OCI-LY3 (cell line): ENCODE data around the gene SSX2IP.

Experiments
- H2AFZ ChIP-seq: fragments of 200-600, 300-600 bp; shearing (Covaris generic); 2 replicates; pipeline ENCODE4 v1.6.0; 2014; ENCODE audit warnings: antibody characterized with exemption, low read depth, low read length
- H3K27ac ChIP-seq: fragments of 200-600, 300-600 bp; sonication (generic); 2 replicates; pipeline ENCODE4 v1.5.1; 2014; ENCODE audit warnings: mild to moderate bottlenecking, low read length, moderate library complexity, mixed read lengths
- H3K27me3 ChIP-seq: fragments of 200-600, 300-600 bp; sonication (generic); 2 replicates; pipeline ENCODE4 v1.6.1; 2014; ENCODE audit warnings: low read depth, low read length, mixed read lengths
- H3K36me3 ChIP-seq: fragments of 200-600, 300-600 bp; sonication (generic); replicated peaks from 2 replicates; pipeline ENCODE3; 2014; ENCODE audit warnings: low read depth, low read length, mixed read lengths
- H3K4me1 ChIP-seq: fragments of 300-600, 200-600 bp; sonication (generic); 2 replicates; pipeline ENCODE4 v1.6.1; 2014; ENCODE audit warnings: low read length, mixed read lengths
- H3K4me2 ChIP-seq: fragments of 200-600, 300-600 bp; sonication (generic); 2 replicates; pipeline ENCODE4 v1.6.1; 2014; ENCODE audit warnings: low read length, mixed read lengths
- H3K4me3 ChIP-seq: fragments of 300-600, 200-600 bp; sonication (generic); 2 replicates; pipeline ENCODE4 v1.5.1; 2014; ENCODE audit warnings: antibody characterized with exemption, mild to moderate bottlenecking, low read length, moderate library complexity
- H3K79me2 ChIP-seq: fragments of 300-600, 200-600 bp; shearing (Covaris generic); 2 replicates; pipeline ENCODE4 v1.6.1; 2014; ENCODE audit warnings: mild to moderate bottlenecking, low read length, mixed read lengths
- H3K9ac ChIP-seq: fragments of 300-600, 200-600 bp; shearing (Covaris generic); 2 replicates; pipeline ENCODE4 v1.6.0; 2014; ENCODE audit warnings: mild to moderate bottlenecking, low read length, moderate library complexity
- H3K9me3 ChIP-seq: fragments of 200-600, 300-600 bp; shearing (Covaris generic); 2 replicates; pipeline ENCODE4 v1.6.1; 2014; ENCODE audit warnings: low read length, mixed read lengths; ENCODE audit not compliant: insufficient read depth
- H4K20me1 ChIP-seq: fragments of 200-600, 300-600 bp; sonication (generic); 2 replicates; pipeline ENCODE4 v1.6.1; 2016; ENCODE audit warnings: low read length, mixed read lengths; ENCODE audit not compliant: insufficient read depth
- CTCF ChIP-seq: fragments of 200-600, 300-600 bp; sonication (generic); IDR thresholded peaks from 2 replicates; pipeline ENCODE4 v1.5.1; 2014; ENCODE audit warnings: antibody characterized with exemption, low read length, low read depth
- EZH2phosphoT487 ChIP-seq: fragments of 200-600 bp; shearing (Covaris generic); IDR thresholded peaks from 2 replicates; pipeline ENCODE4 v1.6.1; 2018; ENCODE audit warnings: antibody characterized with exemption, mixed run types, low read depth

Gene SSX2IP

GRCh38 chr1:84690397-84691121 lies at the start of gene SSX2IP:
TSS of gene SSX2IP (minus strand) at chr1:84690461. CDS start at chr1:84671219, 19,242 bp downstream.
- Histone ChIP-seq H3K9ac (peak within 1 kb of the TSS; percentile 71), H3K27ac (peak within 1 kb of the TSS; percentile 32), H3K4me1 (peaks cover 24% of the 10 kb centered on the region), H3K27me3 (no peaks in the 10 kb centered on the region), H3K4me3 (peak within 1 kb of the TSS; percentile 87), H3K36me3 (no peaks in the 10 kb centered on the region), H2AFZ (peak within 1 kb of the TSS; percentile 81), H3K79me2 (peaks cover 21% of the 10 kb centered on the region), H3K4me2 (peak within 1 kb of the TSS; percentile 96), H3K9me3 (no peaks in the 10 kb centered on the region), H4K20me1 (no peaks in the 10 kb centered on the region)
- TF ChIP-seq EZH2phosphoT487 (no peak), CTCF (no peak)

- Histone ChIP-seq H2AFZ (no peak overlapping the region), H3K9me3 (no peaks in the 10 kb centered on the region), H3K4me3 (no peak overlapping the region), H3K36me3 (no peaks in the 10 kb centered on the region), H3K79me2 (no peaks in the 10 kb centered on the region), H3K4me1 (no peaks in the 10 kb centered on the region), H4K20me1 (no peaks in the 10 kb centered on the region), H3K4me2 (no peak overlapping the region), H3K27me3 (no peaks in the 10 kb centered on the region), H3K9ac (no peak overlapping the region), H3K27ac (no peak overlapping the region)
- no peak for TF ChIP-seq CTCF
- TF ChIP-seq EZH2phosphoT487: no peak
Measured at GRCh38 chr1:84738237-84738636, 48.0 kb upstream of the SSX2IP start.

- H3K36me3 ChIP-seq: no peaks in the 10 kb centered on the region
- no peak overlapping the region for H3K27ac ChIP-seq
- H3K4me2 ChIP-seq: no peak overlapping the region
- no peak overlapping the region for H3K4me3 ChIP-seq
- H3K9me3 ChIP-seq: no peaks in the 10 kb centered on the region
- no peaks in the 10 kb centered on the region for H4K20me1 ChIP-seq
- H3K9ac ChIP-seq: no peak overlapping the region
- H3K4me1 ChIP-seq: no peaks in the 10 kb centered on the region
- H3K79me2 ChIP-seq: no peaks in the 10 kb centered on the region
- no peaks in the 10 kb centered on the region for H3K27me3 ChIP-seq
- no peak for TF ChIP-seq EZH2phosphoT487
- TF ChIP-seq CTCF: no peak
- no peak overlapping the region for H2AFZ ChIP-seq
Measured at GRCh38 chr1:84737590-84737989, 47.3 kb upstream of the SSX2IP start.

- H4K20me1 ChIP-seq: no peaks in the 10 kb centered on the region
- H3K4me2 ChIP-seq: no peak overlapping the region
- no peaks in the 10 kb centered on the region for H3K9me3 ChIP-seq
- no peaks in the 10 kb centered on the region for H3K36me3 ChIP-seq
- no peak for TF ChIP-seq CTCF
- TF ChIP-seq EZH2phosphoT487: no peak
- H3K27me3 ChIP-seq: no peaks in the 10 kb centered on the region
- no peaks in the 10 kb centered on the region for H3K79me2 ChIP-seq
- no peak overlapping the region for H3K27ac ChIP-seq
- no peaks in the 10 kb centered on the region for H3K4me1 ChIP-seq
- no peak overlapping the region for H3K9ac ChIP-seq
- no peak overlapping the region for H2AFZ ChIP-seq
- no peak overlapping the region for H3K4me3 ChIP-seq
Measured at GRCh38 chr1:84736944-84737343, 46.7 kb upstream of the SSX2IP start.
